Activated B cell treated with CpG ODN at 0.5 μM for 24 hours (primary cell): ENCODE measurements around the gene GMIP. TPM values are rescaled to one million over a fixed set of nuclear protein-coding genes. Genes with fewer than 3 reads are reported as not detected.

ENCODE experiments used
- ATAC-seq: fragments of 200-7000 bp; cut with Tn5 transposase; one replicate; pipeline ENCODE4 v1.10.0; 2021; ENCODE audit warnings: low read depth, mild to moderate bottlenecking, moderate library complexity
- CTCF ChIA-PET: fragments of 350-600 bp; sonication (Branson Sonifier 250); formaldehyde crosslinking; loops from one replicate; lab custom pipeline; 2021; ENCODE audit warnings: antibody characterized with exemption; lab: Charles Lee
- POLR2A ChIA-PET: fragments of 350-600 bp; sonication (Branson Sonifier 250); formaldehyde crosslinking; loops from one replicate; lab custom pipeline; 2021; ENCODE audit warnings: antibody characterized with exemption; lab: Charles Lee
- DNase-seq: peaks from one replicate; pipeline ENCODE4 v3.0.0; 2022
- H3K27ac Mint-ChIP-seq: one replicate; pipeline ENCODE4 v1.8.0; 2020; ENCODE audit warnings: mixed read lengths
- H3K27me3 Mint-ChIP-seq: one replicate; pipeline ENCODE4 v1.8.0; 2021; ENCODE audit warnings: mixed read lengths
- H3K36me3 Mint-ChIP-seq: one replicate; pipeline ENCODE4 v1.8.0; 2021; ENCODE audit warnings: low read depth, mixed read lengths
- H3K4me1 Mint-ChIP-seq: one replicate; pipeline ENCODE4 v1.8.0; 2021; ENCODE audit warnings: mixed read lengths
- H3K4me3 Mint-ChIP-seq: one replicate; pipeline ENCODE4 v1.8.0; 2020; ENCODE audit warnings: mild to moderate bottlenecking, mixed read lengths
- H3K9me3 Mint-ChIP-seq: one replicate; pipeline ENCODE4 v1.8.0; 2020; ENCODE audit warnings: mixed read lengths
- intact Hi-C: fragments of 100-400 bp; cut with micrococcal nuclease; formaldehyde crosslinking; loops from one replicate; pipeline ENCODE4 v1.15.1; 2024
- total RNA-seq: library from RNA; stranded (reverse); gene quantifications from 2 replicates; pipeline ENCODE4 v1.2.3, GENCODE V29; 2022
- TF ChIP-seq, protein P1 (sequence below): fragments of 200-600 bp; IDR thresholded peaks from one replicate; pipeline ENCODE4 v1.8.0; 2022; ENCODE audit warnings: antibody characterized with exemption, mild to moderate bottlenecking

Gene GMIP
- total RNA-seq, 1 donor from 2014 or later = 129 TPM

DNA sequence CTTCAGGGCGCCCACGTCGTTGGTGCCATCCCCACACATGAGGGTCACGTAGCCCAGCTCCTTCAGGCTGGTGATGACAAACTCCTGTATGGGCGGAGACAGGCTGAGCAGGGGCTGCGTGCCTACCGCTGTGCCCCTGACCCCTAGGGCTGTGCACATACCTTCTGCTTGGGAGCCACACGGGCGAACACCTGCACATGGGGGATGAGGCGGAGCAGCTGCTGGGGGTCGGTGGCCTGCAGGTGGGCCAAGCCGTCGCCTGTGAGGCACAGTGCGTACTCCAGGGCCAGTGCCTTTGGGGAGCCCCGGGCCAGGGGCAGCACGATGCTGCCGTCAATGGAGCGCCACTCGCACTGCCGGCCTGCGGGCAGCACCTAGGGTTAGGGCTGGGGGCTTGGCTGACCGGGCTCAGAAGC is 6.1 kb upstream of the GMIP start:
- intact Hi-C loops = no loop called here
- Mint-ChIP-seq H3K27me3 (no peaks in the 10 kb centered on the region), H3K27ac (no peak overlapping the region), H3K36me3 (peaks cover 87% of the 10 kb centered on the region), H3K4me1 (no peaks in the 10 kb centered on the region), H3K4me3 (no peak overlapping the region), H3K9me3 (no peaks in the 10 kb centered on the region)
- CTCF ChIA-PET = interaction anchor here (1.9 kb wide), 1 partner anchor 117 kb away, joined by 10 read pairs; no protein-coding TSS in a partner anchor
- POLR2A ChIA-PET = interaction anchor here (0.6 kb wide), 1 partner anchor 14 kb away, joined by 3 read pairs; no protein-coding TSS in a partner anchor
- ATAC-seq (no peak), DNase-seq (no peak)
- TF ChIP-seq, protein P1, sequence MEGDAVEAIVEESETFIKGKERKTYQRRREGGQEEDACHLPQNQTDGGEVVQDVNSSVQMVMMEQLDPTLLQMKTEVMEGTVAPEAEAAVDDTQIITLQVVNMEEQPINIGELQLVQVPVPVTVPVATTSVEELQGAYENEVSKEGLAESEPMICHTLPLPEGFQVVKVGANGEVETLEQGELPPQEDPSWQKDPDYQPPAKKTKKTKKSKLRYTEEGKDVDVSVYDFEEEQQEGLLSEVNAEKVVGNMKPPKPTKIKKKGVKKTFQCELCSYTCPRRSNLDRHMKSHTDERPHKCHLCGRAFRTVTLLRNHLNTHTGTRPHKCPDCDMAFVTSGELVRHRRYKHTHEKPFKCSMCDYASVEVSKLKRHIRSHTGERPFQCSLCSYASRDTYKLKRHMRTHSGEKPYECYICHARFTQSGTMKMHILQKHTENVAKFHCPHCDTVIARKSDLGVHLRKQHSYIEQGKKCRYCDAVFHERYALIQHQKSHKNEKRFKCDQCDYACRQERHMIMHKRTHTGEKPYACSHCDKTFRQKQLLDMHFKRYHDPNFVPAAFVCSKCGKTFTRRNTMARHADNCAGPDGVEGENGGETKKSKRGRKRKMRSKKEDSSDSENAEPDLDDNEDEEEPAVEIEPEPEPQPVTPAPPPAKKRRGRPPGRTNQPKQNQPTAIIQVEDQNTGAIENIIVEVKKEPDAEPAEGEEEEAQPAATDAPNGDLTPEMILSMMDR = no peak

GRCh38 chr19:19649155-19649554 is 5.7 kb upstream of the GMIP start:
- H3K9me3 Mint-ChIP-seq = no peaks in the 10 kb centered on the region
- POLR2A ChIA-PET = interaction anchor here (0.6 kb wide), 1 partner anchor 15 kb away, joined by 3 read pairs; no protein-coding TSS in a partner anchor
- ATAC-seq (no peak), DNase-seq (no peak)
- H3K4me1 Mint-ChIP-seq = no peaks in the 10 kb centered on the region
- no peak overlapping the region for H3K27ac Mint-ChIP-seq
- intact Hi-C loops = no loop called here
- no peak overlapping the region for H3K4me3 Mint-ChIP-seq
- TF ChIP-seq, protein P1 = no peak
- CTCF ChIA-PET = interaction anchor here (1.9 kb wide), 1 partner anchor 117 kb away, joined by 10 read pairs; no protein-coding TSS in a partner anchor
- no peaks in the 10 kb centered on the region for H3K27me3 Mint-ChIP-seq
- H3K36me3 Mint-ChIP-seq = peaks cover 86% of the 10 kb centered on the region

- Mint-ChIP-seq H3K4me3 (no peak overlapping the region), H3K27ac (no peak overlapping the region), H3K9me3 (no peaks in the 10 kb centered on the region), H3K27me3 (no peaks in the 10 kb centered on the region), H3K4me1 (peaks cover 14% of the 10 kb centered on the region), H3K36me3 (peaks cover 88% of the 10 kb centered on the region)
- CTCF ChIA-PET = interaction anchor here (1.4 kb wide), 1 partner anchor 115 kb away, joined by 5 read pairs; no protein-coding TSS in a partner anchor
- intact Hi-C loops = no loop called here
- POLR2A ChIA-PET = no interaction called here
- DNase-seq = no peak
- TF ChIP-seq, protein P1 = no peak
- ATAC-seq = no peak
Measured at GRCh38 chr19:19647037-19647835, 3.8 kb upstream of the GMIP start.

- Mint-ChIP-seq H3K27me3 (no peaks in the 10 kb centered on the region), H3K9me3 (no peaks in the 10 kb centered on the region), H3K36me3 (peaks cover 81% of the 10 kb centered on the region), H3K27ac (no peak overlapping the region), H3K4me1 (peaks cover 19% of the 10 kb centered on the region), H3K4me3 (no peak overlapping the region)
- intact Hi-C loops = no loop called here
- no peak for ATAC-seq
- CTCF ChIA-PET = interaction anchor here (2.4 kb wide), 1 partner anchor 114 kb away, joined by 46 read pairs; no protein-coding TSS in a partner anchor
- TF ChIP-seq, protein P1 = no peak
- no peak for DNase-seq
- POLR2A ChIA-PET = interaction anchor here (0.5 kb wide), 1 partner anchor 116 kb away, joined by 7 read pairs; no protein-coding TSS in a partner anchor
Measured at GRCh38 chr19:19645233-19645870, 1.9 kb upstream of the GMIP start.
